K562 (cell line): Measurements from ENCODE around the gene CFAP126. TPM values are rescaled to one million over a fixed set of nuclear protein-coding genes. Genes with fewer than 3 reads are reported as not detected.

Source experiments
- CAMTA2 ChIP-seq: fragments of 250-450 bp; sonication (Bioruptor Pico); conservative IDR thresholded peaks from 2 replicates; pipeline ENCODE4 v1.5.1; 2022
- CBFB ChIP-seq: sonication (generic); formaldehyde crosslinking; IDR thresholded peaks from 2 replicates; pipeline ENCODE4 v1.4.0; 2020; ENCODE audit warnings: mild to moderate bottlenecking, missing genetic modification reagents
- DNMT1 ChIP-seq: fragments of 450-650 bp; IDR thresholded peaks from 2 replicates; pipeline ENCODE4 v1.6.1; 2016; ENCODE audit warnings: antibody characterized with exemption, mild to moderate bottlenecking
- ELF1 ChIP-seq: fragments of 200-800 bp; sonication (Bioruptor generic); IDR thresholded peaks from 2 replicates; pipeline ENCODE4 v1.6.1; 2016; ENCODE audit warnings: missing genetic modification characterization, missing compliant biosample characterization
- FOXJ2 ChIP-seq: fragments of 200-800 bp; sonication (Bioruptor generic); IDR thresholded peaks from 2 replicates; pipeline ENCODE4 v1.6.1; 2016; ENCODE audit warnings: missing genetic modification characterization, missing compliant biosample characterization
- GATA2 ChIP-seq: sonication (generic); formaldehyde crosslinking; IDR thresholded peaks from 2 replicates; pipeline ENCODE4 v1.4.0; 2020; ENCODE audit warnings: mild to moderate bottlenecking, missing genetic modification reagents
- HDAC8 ChIP-seq: fragments of 450-650 bp; IDR thresholded peaks from 2 replicates; pipeline ENCODE4 v1.6.1; 2016; ENCODE audit warnings: mild to moderate bottlenecking, missing genetic modification characterization, moderate library complexity, missing compliant biosample characterization
- JUN ChIP-seq, 2 experiments: sonication (generic) in 1 of 2; formaldehyde crosslinking in 1 of 2; IDR thresholded peaks; 2 replicates each; pipeline versions ENCODE4 v1.6.1 to v1.8.0; 2012 to 2022; ENCODE audit warnings: borderline replicate concordance in 2 of 2, mild to moderate bottlenecking in 2 of 2, improper control_type of control experiment in 1 of 2, low read depth in 1 of 2, low read length in 1 of 2, missing genetic modification reagents in 1 of 2
- KLF1 ChIP-seq: fragments of 450-650 bp; IDR thresholded peaks from 2 replicates; pipeline ENCODE4 v1.6.1; 2016; ENCODE audit warnings: missing genetic modification characterization, missing compliant biosample characterization
- MAFF ChIP-seq: IDR thresholded peaks from 2 replicates; pipeline ENCODE4 v1.6.1; 2012; ENCODE audit warnings: low read length, improper control_type of control experiment
- POLR3G ChIP-seq: IDR thresholded peaks from 2 replicates; pipeline ENCODE4 v1.6.1; 2011; ENCODE audit not compliant: insufficient read length, insufficient replicate concordance; ENCODE audit errors: extremely low read depth
- PURB ChIP-seq: sonication (generic); formaldehyde crosslinking; IDR thresholded peaks from 2 replicates; pipeline ENCODE4 v1.9.0; 2021; ENCODE audit warnings: low read depth, mild to moderate bottlenecking, missing genetic modification reagents
- SIX5 ChIP-seq, 2 experiments: IDR thresholded peaks; 2 replicates each; pipeline ENCODE4 v1.6.1; 2011; ENCODE audit warnings: low read length in 2 of 2, borderline replicate concordance in 1 of 2, low read depth in 1 of 2, mild to moderate bottlenecking in 1 of 2, moderate library complexity in 1 of 2; ENCODE audit not compliant: insufficient read depth in 1 of 2
- STAT5A ChIP-seq: IDR thresholded peaks from 2 replicates; pipeline ENCODE4 v1.6.1; 2012; ENCODE audit warnings: low read length, inconsistent platforms, borderline replicate concordance
- ZNF354B ChIP-seq: fragments of 250-450 bp; sonication (Bioruptor Pico); IDR thresholded peaks from 2 replicates; pipeline ENCODE4 v1.4.0; 2020
- ZNF79 ChIP-seq: fragments of 250-450 bp; sonication (Bioruptor Pico); IDR thresholded peaks from 2 replicates; pipeline ENCODE4 v1.4.0; 2020; ENCODE audit warnings: low read depth, mild to moderate bottlenecking, moderate library complexity
- polyA plus RNA-seq, 8 experiments: library from polyadenylated mRNA; depleted of rRNA in 4 of 8; stranded (reverse) in 5 of 8; unstranded in 3 of 8; fragments of >200 nt; fragmentation: Nextera tagmentation in 2 of 8; fragmentation: Illumina TruSeq in 1 of 8; extraction: Ambion mirVana in 2 of 8; extraction: Trizol in 1 of 8; gene quantifications; 2 replicates each; pipeline versions ENCODE4 v1.2.1 to v1.2.3, GENCODE V29; 2011 to 2014; ENCODE audit warnings: inconsistent platforms in 1 of 8, missing spikeins in 1 of 8
- total RNA-seq, 7 experiments: library from RNA; depleted of rRNA in 6 of 7; stranded (reverse); fragments of >200 nt in 6 of 7; fragmentation: Illumina TruSeq in 2 of 7; extraction: Trizol in 2 of 7; gene quantifications; 2 replicates each; pipeline versions ENCODE4 v1.2.1 to v1.2.3, GENCODE V29; 2011 to 2021; ENCODE audit warnings: low replicate concordance in 1 of 7
- TF ChIP-seq, protein P1 (sequence below): fragments of 450-650 bp; IDR thresholded peaks from 2 replicates; pipeline ENCODE4 v1.7.0; 2016; ENCODE audit warnings: borderline replicate concordance
- TF ChIP-seq, protein P2 (sequence below): fragments of 450-650 bp; IDR thresholded peaks from 2 replicates; pipeline ENCODE4 v1.6.1; 2016; ENCODE audit warnings: borderline replicate concordance
- TF ChIP-seq, protein P3 (sequence below): fragments of 450-650 bp; formaldehyde crosslinking; IDR thresholded peaks from 2 replicates; pipeline ENCODE4 v1.4.0; 2020; ENCODE audit warnings: mild to moderate bottlenecking, moderate library complexity

The CFAP126 gene
- total and polyA plus RNA-seq, 9 of the 15 experiments (the other 6 are each of a cell fraction or from before 2014, with no cell fraction given), result not detected

DNA sequence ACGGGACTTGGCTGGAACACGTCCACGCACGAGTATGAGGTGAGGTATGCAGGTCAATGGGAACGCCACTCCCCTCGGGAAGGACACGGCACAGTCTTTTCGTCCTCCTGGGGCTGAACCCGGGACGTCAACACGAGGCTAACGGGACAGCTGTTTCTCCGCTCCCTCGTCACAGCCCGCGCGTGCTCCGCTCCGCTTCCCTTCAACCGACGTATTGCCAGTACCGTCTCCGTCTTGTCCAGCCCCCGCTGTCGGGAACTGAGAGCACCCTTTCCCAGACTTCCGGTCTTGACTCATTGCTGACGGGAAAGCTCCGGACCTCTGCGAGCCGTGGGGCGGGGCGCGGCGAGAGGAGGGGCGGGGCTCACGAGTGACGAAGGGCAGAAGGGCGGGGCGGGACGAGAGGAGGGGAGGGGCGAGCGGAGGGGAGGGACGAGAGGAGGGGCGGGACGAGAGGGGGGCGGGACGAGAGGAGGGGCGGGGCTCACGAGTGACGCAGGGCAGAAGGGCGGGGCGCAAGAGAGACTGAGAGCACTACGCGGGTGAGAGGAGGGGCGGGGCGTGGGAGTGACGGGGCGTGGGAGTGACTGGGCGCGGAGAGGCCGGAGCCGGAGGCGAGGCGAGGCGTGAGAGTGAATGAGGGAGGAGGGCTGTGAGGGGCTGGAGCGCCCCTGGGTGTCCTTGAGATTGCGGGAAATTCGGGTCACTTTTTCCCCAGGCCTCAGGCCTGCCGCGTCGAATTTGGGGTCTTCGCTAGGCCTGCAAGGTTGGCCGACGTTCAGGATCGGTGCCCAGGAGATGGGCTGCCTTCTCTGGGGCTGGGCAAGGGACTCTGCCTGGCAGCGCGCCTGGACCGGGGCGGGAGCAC, 22.2 kb upstream of the CFAP126 start (continued):
- TF ChIP-seq, protein P1, sequence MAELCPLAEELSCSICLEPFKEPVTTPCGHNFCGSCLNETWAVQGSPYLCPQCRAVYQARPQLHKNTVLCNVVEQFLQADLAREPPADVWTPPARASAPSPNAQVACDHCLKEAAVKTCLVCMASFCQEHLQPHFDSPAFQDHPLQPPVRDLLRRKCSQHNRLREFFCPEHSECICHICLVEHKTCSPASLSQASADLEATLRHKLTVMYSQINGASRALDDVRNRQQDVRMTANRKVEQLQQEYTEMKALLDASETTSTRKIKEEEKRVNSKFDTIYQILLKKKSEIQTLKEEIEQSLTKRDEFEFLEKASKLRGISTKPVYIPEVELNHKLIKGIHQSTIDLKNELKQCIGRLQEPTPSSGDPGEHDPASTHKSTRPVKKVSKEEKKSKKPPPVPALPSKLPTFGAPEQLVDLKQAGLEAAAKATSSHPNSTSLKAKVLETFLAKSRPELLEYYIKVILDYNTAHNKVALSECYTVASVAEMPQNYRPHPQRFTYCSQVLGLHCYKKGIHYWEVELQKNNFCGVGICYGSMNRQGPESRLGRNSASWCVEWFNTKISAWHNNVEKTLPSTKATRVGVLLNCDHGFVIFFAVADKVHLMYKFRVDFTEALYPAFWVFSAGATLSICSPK, result no peak
- TF ChIP-seq DNMT1 (no peak; the same call in 1 of the 2 replicates), CBFB (CRISPR knock-in tag) (no peak), STAT5A (no peak), HDAC8 (tag) (peak; percentile 71; the same call in 1 of the 2 replicates), SIX5 (IDR thresholded peaks at IDR 0.05; ENCODE audit: borderline replicate concordance in 1 of 2, insufficient read depth in 1 of 2, low read depth in 1 of 2, low read length in 2 of 2) (no peak), ZNF354B (no peak), KLF1 (tag) (no peak), ELF1 (peak; percentile 90), FOXJ2 (tag) (no peak), POLR3G (no peak), JUN (IDR thresholded peaks at IDR 0.05; ENCODE audit: borderline replicate concordance, low read depth, low read length) (peak; percentile 78; the same call in 1 of the 2 replicates), JUN (CRISPR knock-in tag; IDR thresholded peaks at IDR 0.05; ENCODE audit: borderline replicate concordance) (no peak), MAFF (no peak), PURB (CRISPR knock-in tag) (no peak), CAMTA2 (CRISPR knock-in tag) (0 out of 2 replicates have a peak, but pooled peaks have one; percentile 26), GATA2 (CRISPR knock-in tag) (no peak), ZNF79 (no peak)
- TF ChIP-seq, protein P2, sequence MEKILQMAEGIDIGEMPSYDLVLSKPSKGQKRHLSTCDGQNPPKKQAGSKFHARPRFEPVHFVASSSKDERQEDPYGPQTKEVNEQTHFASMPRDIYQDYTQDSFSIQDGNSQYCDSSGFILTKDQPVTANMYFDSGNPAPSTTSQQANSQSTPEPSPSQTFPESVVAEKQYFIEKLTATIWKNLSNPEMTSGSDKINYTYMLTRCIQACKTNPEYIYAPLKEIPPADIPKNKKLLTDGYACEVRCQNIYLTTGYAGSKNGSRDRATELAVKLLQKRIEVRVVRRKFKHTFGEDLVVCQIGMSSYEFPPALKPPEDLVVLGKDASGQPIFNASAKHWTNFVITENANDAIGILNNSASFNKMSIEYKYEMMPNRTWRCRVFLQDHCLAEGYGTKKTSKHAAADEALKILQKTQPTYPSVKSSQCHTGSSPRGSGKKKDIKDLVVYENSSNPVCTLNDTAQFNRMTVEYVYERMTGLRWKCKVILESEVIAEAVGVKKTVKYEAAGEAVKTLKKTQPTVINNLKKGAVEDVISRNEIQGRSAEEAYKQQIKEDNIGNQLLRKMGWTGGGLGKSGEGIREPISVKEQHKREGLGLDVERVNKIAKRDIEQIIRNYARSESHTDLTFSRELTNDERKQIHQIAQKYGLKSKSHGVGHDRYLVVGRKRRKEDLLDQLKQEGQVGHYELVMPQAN, result peak; percentile 69; the same call in 1 of the 2 replicates
- TF ChIP-seq, protein P3, sequence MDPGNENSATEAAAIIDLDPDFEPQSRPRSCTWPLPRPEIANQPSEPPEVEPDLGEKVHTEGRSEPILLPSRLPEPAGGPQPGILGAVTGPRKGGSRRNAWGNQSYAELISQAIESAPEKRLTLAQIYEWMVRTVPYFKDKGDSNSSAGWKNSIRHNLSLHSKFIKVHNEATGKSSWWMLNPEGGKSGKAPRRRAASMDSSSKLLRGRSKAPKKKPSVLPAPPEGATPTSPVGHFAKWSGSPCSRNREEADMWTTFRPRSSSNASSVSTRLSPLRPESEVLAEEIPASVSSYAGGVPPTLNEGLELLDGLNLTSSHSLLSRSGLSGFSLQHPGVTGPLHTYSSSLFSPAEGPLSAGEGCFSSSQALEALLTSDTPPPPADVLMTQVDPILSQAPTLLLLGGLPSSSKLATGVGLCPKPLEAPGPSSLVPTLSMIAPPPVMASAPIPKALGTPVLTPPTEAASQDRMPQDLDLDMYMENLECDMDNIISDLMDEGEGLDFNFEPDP (CRISPR knock-in tag), result 0 out of 2 replicates have a peak, but pooled peaks have one; percentile 32
